Panc1 (cell line): ENCODE data around the gene UBAC1. TPM values are rescaled to one million over a fixed set of nuclear protein-coding genes. Genes with fewer than 3 reads are reported as not detected.

Experiments
- ATAC-seq: fragments of 200-7000 bp; cut with Tn5 transposase; 2 replicates; pipeline ENCODE4 v1.9.1; 2020; ENCODE audit warnings: mild to moderate bottlenecking, moderate library complexity
- BruUV-seq: library from RNA; stranded (reverse); fragments of 400-500 nt; replicated peaks from 2 replicates; lab custom pipeline; 2021; lab: Mats Ljungman, UMichigan
- CTCF ChIA-PET: fragments of 300-600 bp; sonication (Branson Sonifier 250); formaldehyde crosslinking; loops from one replicate; lab custom pipeline; 2022; ENCODE audit warnings: antibody characterized with exemption; lab: Charles Lee
- POLR2A ChIA-PET: fragments of 300-600 bp; sonication (Branson Sonifier 250); formaldehyde crosslinking; loops from one replicate; lab custom pipeline; 2022; ENCODE audit warnings: antibody characterized with exemption; lab: Charles Lee
- DNase-seq: peaks from one replicate; pipeline ENCODE4 v3.0.0-alpha.2; 2010; ENCODE audit warnings: low read depth, low spot score
- H3K27ac ChIP-seq: 2 replicates; pipeline ENCODE4 v1.5.1; 2011; ENCODE audit warnings: mild to moderate bottlenecking, low read length, inconsistent platforms
- H3K27me3 ChIP-seq: fragments of 200-500 bp; sonication (Bioruptor generic); 2 replicates; pipeline ENCODE4 v1.6.0; 2014; ENCODE audit warnings: low read length, inconsistent platforms; ENCODE audit not compliant: control insufficient read depth, insufficient read depth
- H3K36me3 ChIP-seq: fragments of 200-500 bp; sonication (Bioruptor generic); 2 replicates; pipeline ENCODE4 v1.5.1; 2014; ENCODE audit warnings: inconsistent platforms, mild to moderate bottlenecking, low read length, moderate library complexity; ENCODE audit not compliant: control insufficient read depth, insufficient read depth
- H3K4me1 ChIP-seq: 2 replicates; pipeline ENCODE4 v1.5.1; 2011; ENCODE audit warnings: inconsistent platforms, mild to moderate bottlenecking, low read length, moderate library complexity; ENCODE audit not compliant: control insufficient read depth, insufficient read depth
- H3K4me3 ChIP-seq, 2 experiments: 2 replicates each; pipeline ENCODE4 v1.5.1; 2011 to 2012; ENCODE audit warnings: low read depth in 2 of 2, low read length in 2 of 2, mild to moderate bottlenecking in 2 of 2, inconsistent platforms in 1 of 2, moderate library complexity in 1 of 2
- H3K9me3 ChIP-seq: fragments of 200-500 bp; sonication (Bioruptor generic); 2 replicates; pipeline ENCODE4 v1.5.1; 2014; ENCODE audit warnings: low read depth, mild to moderate bottlenecking, inconsistent platforms, low read length, moderate library complexity; ENCODE audit not compliant: control insufficient read depth, insufficient read depth
- CTCF ChIP-seq: fragments of 450-650 bp; IDR thresholded peaks from 2 replicates; pipeline ENCODE4 v1.5.1; 2017; ENCODE audit warnings: mild to moderate bottlenecking
- POLR2AphosphoS5 ChIP-seq: IDR thresholded peaks from 2 replicates; pipeline ENCODE4 v1.6.1; 2012; ENCODE audit warnings: mild to moderate bottlenecking, low read depth, low read length, moderate library complexity
- SIN3A ChIP-seq: IDR thresholded peaks from 2 replicates; pipeline ENCODE4 v1.6.1; 2012; ENCODE audit warnings: low read depth, mild to moderate bottlenecking, low read length, moderate library complexity, borderline replicate concordance; ENCODE audit not compliant: insufficient read depth
- TCF7L2 ChIP-seq: IDR thresholded peaks from 2 replicates; pipeline ENCODE4 v1.6.1; 2011; ENCODE audit warnings: mild to moderate bottlenecking, low read depth, low read length, inconsistent platforms
- in situ Hi-C: cut with HindIII; loops from 2 replicates; pipeline ENCODE4 v1.10.0; 2016; ENCODE audit warnings: low sequenced_read_pairs, low pct_unique_long_range_greater_than_20kb
- intact Hi-C: fragments of 100-400 bp; cut with micrococcal nuclease; formaldehyde crosslinking; loops from one replicate; pipeline ENCODE4 v1.10.0; 2022; ENCODE audit not compliant: unreplicated experiment
- total RNA-seq: library from RNA; stranded (reverse); gene quantifications from one replicate; pipeline ENCODE4 v1.2.1, GENCODE V29; 2021; ENCODE audit not compliant: unreplicated experiment
- TF ChIP-seq, protein P1 (sequence below), 2 experiments: IDR thresholded peaks; 2 replicates each; pipeline ENCODE4 v1.6.1; 2011 to 2012; ENCODE audit warnings: low read depth in 2 of 2, control low read depth in 1 of 2, low read length in 1 of 2, mild to moderate bottlenecking in 1 of 2, moderate library complexity in 1 of 2; ENCODE audit not compliant: insufficient read depth in 1 of 2

The UBAC1 gene
- total RNA-seq, 1 experiment from 2014 or later = 38.0 TPM

DNA sequence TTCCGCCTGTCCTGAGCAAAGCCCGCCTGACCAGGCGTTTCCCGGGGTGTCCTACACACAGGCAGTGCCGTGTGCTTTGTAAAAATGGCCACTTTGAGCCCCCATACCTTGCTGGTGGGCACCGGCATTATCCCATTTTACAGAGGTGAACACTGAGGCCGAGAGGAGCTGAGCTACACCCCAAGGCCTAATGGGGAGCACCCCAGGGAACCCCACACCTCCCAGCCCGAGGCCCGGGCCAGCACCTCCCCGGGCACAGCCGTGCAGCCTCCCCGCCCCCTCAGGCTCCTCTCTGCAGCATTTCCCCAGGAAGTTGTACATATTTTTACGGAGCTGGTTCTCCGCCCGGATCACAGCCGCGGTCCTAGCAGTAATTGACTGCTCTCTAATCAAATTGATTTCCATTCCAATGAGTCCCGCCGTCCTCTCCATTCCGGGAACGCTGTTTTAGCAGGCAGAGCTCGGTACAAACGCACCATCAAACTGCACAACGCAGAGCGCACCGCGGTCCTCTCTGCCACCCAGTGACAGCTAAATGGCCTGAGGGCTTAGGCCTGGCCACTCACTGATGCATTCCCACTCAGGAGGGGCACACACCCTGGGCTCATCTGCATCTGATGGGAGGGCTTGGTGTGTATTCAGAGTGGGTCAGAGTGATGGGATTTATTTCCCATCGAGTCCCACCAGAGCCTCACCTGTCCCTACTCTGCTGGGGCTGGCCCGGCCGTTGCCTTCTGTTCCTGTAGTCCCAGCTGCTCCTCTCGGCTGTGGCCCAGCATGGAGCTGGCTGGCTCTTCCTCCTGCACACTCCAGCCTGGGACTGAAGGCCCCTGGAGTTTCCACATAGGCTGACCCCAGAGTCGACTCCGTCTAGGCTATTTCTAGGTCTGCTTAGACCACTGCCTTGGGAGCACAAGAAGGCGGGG lies 36.2 kb upstream of the UBAC1 start:
- CTCF ChIA-PET = no interaction called here
- ATAC-seq (no peak), DNase-seq (no peak)
- no peak overlapping the region for H3K4me3 ChIP-seq
- no TSS peak for BruUV-seq
- H3K4me1 ChIP-seq = peaks cover 10% of the 10 kb centered on the region
- TF ChIP-seq POLR2AphosphoS5 (no peak), CTCF (no peak), TCF7L2 (no peak), SIN3A (no peak)
- TF ChIP-seq, protein P1, sequence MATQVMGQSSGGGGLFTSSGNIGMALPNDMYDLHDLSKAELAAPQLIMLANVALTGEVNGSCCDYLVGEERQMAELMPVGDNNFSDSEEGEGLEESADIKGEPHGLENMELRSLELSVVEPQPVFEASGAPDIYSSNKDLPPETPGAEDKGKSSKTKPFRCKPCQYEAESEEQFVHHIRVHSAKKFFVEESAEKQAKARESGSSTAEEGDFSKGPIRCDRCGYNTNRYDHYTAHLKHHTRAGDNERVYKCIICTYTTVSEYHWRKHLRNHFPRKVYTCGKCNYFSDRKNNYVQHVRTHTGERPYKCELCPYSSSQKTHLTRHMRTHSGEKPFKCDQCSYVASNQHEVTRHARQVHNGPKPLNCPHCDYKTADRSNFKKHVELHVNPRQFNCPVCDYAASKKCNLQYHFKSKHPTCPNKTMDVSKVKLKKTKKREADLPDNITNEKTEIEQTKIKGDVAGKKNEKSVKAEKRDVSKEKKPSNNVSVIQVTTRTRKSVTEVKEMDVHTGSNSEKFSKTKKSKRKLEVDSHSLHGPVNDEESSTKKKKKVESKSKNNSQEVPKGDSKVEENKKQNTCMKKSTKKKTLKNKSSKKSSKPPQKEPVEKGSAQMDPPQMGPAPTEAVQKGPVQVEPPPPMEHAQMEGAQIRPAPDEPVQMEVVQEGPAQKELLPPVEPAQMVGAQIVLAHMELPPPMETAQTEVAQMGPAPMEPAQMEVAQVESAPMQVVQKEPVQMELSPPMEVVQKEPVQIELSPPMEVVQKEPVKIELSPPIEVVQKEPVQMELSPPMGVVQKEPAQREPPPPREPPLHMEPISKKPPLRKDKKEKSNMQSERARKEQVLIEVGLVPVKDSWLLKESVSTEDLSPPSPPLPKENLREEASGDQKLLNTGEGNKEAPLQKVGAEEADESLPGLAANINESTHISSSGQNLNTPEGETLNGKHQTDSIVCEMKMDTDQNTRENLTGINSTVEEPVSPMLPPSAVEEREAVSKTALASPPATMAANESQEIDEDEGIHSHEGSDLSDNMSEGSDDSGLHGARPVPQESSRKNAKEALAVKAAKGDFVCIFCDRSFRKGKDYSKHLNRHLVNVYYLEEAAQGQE (IDR thresholded peaks at IDR 0.05; ENCODE audit: insufficient read depth in 1 of 2, low read depth in 2 of 2, low read length in 1 of 2) = no peak
- H3K9me3 ChIP-seq = no peaks in the 10 kb centered on the region
- H3K36me3 ChIP-seq = no peaks in the 10 kb centered on the region
- H3K27ac ChIP-seq = no peak overlapping the region
- intact Hi-C loops (loop anchor here (2.0 kb wide), 1 partner anchor 59 kb away; no protein-coding TSS in a partner anchor), in situ Hi-C loops (no loop called here)
- H3K27me3 ChIP-seq = no peaks in the 10 kb centered on the region
- POLR2A ChIA-PET = no interaction called here

- ATAC-seq = no peak
- ChIA-PET CTCF (no interaction called here), POLR2A (no interaction called here)
- TF ChIP-seq TCF7L2 (no peak), CTCF (no peak), SIN3A (no peak), POLR2AphosphoS5 (no peak)
- TF ChIP-seq, protein P1 (IDR thresholded peaks at IDR 0.05; ENCODE audit: insufficient read depth in 1 of 2, low read depth in 2 of 2, low read length in 1 of 2) = no peak
- peaks cover 17% of the 10 kb centered on the region for H3K4me1 ChIP-seq
- H3K4me3 ChIP-seq = no peak overlapping the region
- H3K36me3 ChIP-seq = no peaks in the 10 kb centered on the region
- intact Hi-C loops = loop anchor here (2.0 kb wide), 1 partner anchor 61 kb away; no protein-coding TSS in a partner anchor
- no TSS peak for BruUV-seq
- H3K27ac ChIP-seq = no peak overlapping the region
- no peaks in the 10 kb centered on the region for H3K27me3 ChIP-seq
- no peaks in the 10 kb centered on the region for H3K9me3 ChIP-seq
- DNase-seq = no peak
- in situ Hi-C loops = no loop called here
Measured at GRCh38 chr9:135995816-135996215, 34.6 kb upstream of the UBAC1 start.
